AG04450 (cell line): ENCODE measurements around the gene ASB17. TPM values are rescaled to one million over a fixed set of nuclear protein-coding genes. Genes with fewer than 3 reads are reported as not detected.

Source experiments
- CTCF ChIA-PET: fragments of 300-600, 350-600 bp; formaldehyde crosslinking; extraction: SDS; loops from one replicate; lab custom pipeline; 2022; ENCODE audit warnings: antibody characterized with exemption, inconsistent platforms; lab: Charles Lee
- POLR2A ChIA-PET: fragments of 350-600 bp; formaldehyde crosslinking; extraction: SDS; loops from one replicate; lab custom pipeline; 2021; ENCODE audit warnings: antibody characterized with exemption, inconsistent platforms; lab: Yijun Ruan, JAX
- DNase-seq: peaks from one replicate; pipeline ENCODE4 v3.0.0-alpha.2; 2011; ENCODE audit warnings: low read depth, low spot score
- H3K27ac ChIP-seq: one replicate; pipeline ENCODE4 v1.5.1; 2012; ENCODE audit warnings: low read depth, low read length, control low read depth
- H3K27me3 ChIP-seq: one replicate; pipeline ENCODE4 v1.6.0; 2012; ENCODE audit warnings: low read length; ENCODE audit not compliant: control insufficient read depth, insufficient read depth
- H3K4me3 ChIP-seq: 2 replicates; pipeline ENCODE4 v1.5.1; 2011; ENCODE audit warnings: mild to moderate bottlenecking, low read depth, low read length, control low read depth
- H3K9me3 ChIP-seq: 2 replicates; pipeline ENCODE4 v1.5.1; 2012; ENCODE audit warnings: low read length; ENCODE audit not compliant: control insufficient read depth, insufficient read depth
- polyA minus RNA-seq: library from RNA; depleted of rRNA, polyadenylated mRNA; stranded (reverse); fragments of >200 nt; gene quantifications from 2 replicates; pipeline ENCODE4 v1.2.3, GENCODE V29; 2011; rRNA and poly(A)+ RNA removed
- polyA plus RNA-seq: library from polyadenylated mRNA; depleted of rRNA; stranded (reverse); fragments of >200 nt; gene quantifications from 2 replicates; pipeline ENCODE4 v1.2.3, GENCODE V29; 2011; rRNA removed
- TF ChIP-seq, protein P1 (sequence below): IDR thresholded peaks from 2 replicates; pipeline ENCODE4 v1.5.1; 2011; ENCODE audit warnings: low read depth, low read length, control low read depth, inconsistent platforms

Gene ASB17, protein sequence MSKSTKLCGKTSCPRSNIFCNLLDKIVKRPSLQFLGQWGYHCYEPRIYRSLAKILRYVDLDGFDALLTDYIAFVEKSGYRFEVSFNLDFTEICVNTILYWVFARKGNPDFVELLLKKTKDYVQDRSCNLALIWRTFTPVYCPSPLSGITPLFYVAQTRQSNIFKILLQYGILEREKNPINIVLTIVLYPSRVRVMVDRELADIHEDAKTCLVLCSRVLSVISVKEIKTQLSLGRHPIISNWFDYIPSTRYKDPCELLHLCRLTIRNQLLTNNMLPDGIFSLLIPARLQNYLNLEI
- polyA plus RNA-seq (not detected in 2 replicates), polyA minus RNA-seq (not detected in 2 replicates)

DNA sequence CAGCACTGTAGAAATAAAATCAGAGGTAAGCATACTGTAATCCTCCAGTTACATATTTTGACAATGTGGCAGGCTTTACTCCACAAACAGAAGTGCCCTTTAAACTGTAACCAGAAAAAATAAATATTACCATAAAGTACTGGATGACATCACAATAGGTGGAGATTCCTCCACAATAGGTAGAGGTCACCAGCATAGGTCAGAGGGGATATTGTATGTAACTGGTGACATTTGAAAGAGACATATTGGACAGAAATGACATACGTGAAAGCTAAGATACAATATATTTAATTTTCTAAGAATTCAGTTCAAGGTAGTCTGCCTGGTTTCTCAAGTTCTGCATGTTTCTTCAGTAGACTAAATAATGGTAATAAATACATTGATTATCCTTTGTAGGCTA is at the start of gene ASB17:
ASB17 (minus strand) TSS at position 101 of the 400 bp plus-strand sequence. CDS start 113 bp downstream, outside the sequence.
- Histone ChIP-seq H3K27ac (no peak within 1 kb of the TSS), H3K9me3 (no peaks in the 10 kb centered on the region), H3K4me3 (no peak within 1 kb of the TSS), H3K27me3 (no peaks in the 10 kb centered on the region)
- DNase-seq = no peak
- ChIA-PET CTCF (interaction anchor here (0.6 kb wide), 1 partner anchor 1198 kb away, joined by 4 read pairs; no protein-coding TSS in a partner anchor), POLR2A (no interaction called here)
- TF ChIP-seq, protein P1, sequence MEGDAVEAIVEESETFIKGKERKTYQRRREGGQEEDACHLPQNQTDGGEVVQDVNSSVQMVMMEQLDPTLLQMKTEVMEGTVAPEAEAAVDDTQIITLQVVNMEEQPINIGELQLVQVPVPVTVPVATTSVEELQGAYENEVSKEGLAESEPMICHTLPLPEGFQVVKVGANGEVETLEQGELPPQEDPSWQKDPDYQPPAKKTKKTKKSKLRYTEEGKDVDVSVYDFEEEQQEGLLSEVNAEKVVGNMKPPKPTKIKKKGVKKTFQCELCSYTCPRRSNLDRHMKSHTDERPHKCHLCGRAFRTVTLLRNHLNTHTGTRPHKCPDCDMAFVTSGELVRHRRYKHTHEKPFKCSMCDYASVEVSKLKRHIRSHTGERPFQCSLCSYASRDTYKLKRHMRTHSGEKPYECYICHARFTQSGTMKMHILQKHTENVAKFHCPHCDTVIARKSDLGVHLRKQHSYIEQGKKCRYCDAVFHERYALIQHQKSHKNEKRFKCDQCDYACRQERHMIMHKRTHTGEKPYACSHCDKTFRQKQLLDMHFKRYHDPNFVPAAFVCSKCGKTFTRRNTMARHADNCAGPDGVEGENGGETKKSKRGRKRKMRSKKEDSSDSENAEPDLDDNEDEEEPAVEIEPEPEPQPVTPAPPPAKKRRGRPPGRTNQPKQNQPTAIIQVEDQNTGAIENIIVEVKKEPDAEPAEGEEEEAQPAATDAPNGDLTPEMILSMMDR = no peak

DNA sequence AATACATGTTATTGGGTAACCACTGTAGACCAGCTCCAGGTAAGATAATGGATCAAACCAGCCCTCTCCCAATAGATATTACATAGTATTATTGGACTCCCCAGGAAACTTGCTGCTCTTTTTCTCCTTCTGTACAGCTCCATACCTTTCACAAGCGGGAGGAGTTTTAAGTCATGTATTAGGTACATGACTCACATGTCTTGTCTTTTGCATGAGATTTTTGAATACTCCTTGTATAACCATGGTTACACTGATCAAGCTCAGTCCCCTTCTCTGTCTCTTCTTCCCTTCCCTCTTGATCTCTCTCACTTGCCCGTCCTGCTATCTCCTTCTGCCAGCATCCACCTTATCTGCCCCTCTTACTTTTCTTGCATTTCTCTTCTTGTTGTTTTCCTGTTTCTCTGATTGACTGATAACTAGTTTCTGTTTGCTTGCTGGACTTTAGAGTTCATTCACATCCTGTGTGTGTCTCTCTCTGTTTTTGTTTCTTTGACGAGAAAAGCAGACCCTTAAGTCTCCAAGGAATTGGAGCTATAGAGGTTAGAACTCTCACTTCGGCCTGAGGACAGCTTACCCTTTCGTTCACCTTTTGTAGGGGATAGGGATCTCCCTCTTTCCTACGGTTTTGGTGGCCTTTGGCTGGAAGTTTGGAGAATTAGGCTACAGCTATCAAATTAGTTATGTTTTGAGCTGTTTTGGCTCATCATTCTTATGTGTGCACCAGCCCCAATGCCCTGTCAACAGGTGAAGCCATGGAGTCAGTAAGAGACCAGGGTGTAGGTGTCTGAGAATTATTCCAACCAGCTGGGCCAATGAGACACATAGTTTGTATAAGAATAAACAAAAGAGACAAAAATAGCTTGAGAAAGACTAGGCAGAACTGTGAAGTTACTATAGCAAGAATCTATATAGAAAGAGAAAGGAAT is 49.0 kb upstream of the ASB17 start:
- Histone ChIP-seq H3K27me3 (no peaks in the 10 kb centered on the region), H3K27ac (no peak overlapping the region), H3K4me3 (no peak overlapping the region), H3K9me3 (no peaks in the 10 kb centered on the region)
- ChIA-PET CTCF (no interaction called here), POLR2A (no interaction called here)
- TF ChIP-seq, protein P1 = no peak
- no peak for DNase-seq

DNA sequence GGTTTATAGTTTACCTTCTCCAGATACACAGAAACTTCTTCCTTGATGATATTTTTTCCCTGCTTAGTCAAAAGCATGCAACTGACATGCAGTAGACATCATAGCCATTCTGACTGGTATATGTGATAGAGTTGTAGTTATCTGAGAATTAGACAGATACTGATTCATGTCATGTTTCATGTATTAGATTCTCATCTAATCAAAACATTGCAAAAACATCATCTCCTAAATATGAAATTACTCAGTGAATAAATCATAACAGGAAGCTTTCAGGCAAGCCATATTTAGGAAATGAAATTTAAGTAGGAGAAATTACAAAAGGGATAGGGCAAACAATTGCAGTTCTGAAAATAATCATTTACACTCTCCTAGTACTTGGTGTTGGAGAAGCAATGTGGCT is 38.4 kb upstream of the ASB17 start:
- CTCF ChIA-PET = no interaction called here

DNA sequence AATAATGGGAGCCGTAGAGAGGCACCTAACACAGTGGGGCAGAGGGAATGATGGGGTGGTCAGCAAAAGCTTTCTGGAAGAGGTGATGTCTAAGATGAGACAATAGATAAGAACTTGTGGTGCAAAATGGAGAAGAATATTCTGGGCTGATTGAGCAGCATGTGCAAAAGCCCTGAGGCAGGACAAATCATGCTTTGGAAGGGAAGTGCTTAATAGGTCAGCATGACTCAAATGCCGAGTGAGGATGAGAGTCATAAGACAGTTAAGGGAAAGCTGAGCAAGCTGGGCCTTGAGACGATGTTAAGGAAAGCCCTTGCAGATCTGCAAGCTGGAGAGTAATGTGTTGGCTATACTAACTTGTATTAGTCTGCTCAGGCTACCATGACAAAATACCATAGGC is 37.3 kb upstream of the ASB17 start:
- no peaks in the 10 kb centered on the region for H3K9me3 ChIP-seq
- POLR2A ChIA-PET = no interaction called here
- no peak for DNase-seq
- H3K27me3 ChIP-seq = no peaks in the 10 kb centered on the region
- H3K27ac ChIP-seq = no peak overlapping the region
- CTCF ChIA-PET = no interaction called here
- no peak overlapping the region for H3K4me3 ChIP-seq
- TF ChIP-seq, protein P1 = no peak

More for the DNA sequence above, 38.4 kb upstream of the ASB17 start:
- no peak overlapping the region for H3K27ac ChIP-seq
- no peak overlapping the region for H3K4me3 ChIP-seq
- TF ChIP-seq, protein P1 = no peak
- H3K27me3 ChIP-seq = no peaks in the 10 kb centered on the region
- no peak for DNase-seq
- POLR2A ChIA-PET = no interaction called here
- no peaks in the 10 kb centered on the region for H3K9me3 ChIP-seq
